ENCODE measurements around the gene SGCA. TPM values are rescaled to one million over a fixed set of nuclear protein-coding genes. Genes with fewer than 3 reads are reported as not detected.

SGCA gene
- total RNA-seq, 4 donors from 2014 or later: 1.9 to 15.1 (median 6.9) TPM

- intact Hi-C loops (cut with DNase I): no loop called here
- Histone ChIP-seq H3K9me3 (no peaks in the 10 kb centered on the region), H3K4me1 (peaks cover 12 to 89% (median 22%) of the 10 kb centered on the region in 3 donors), H3K4me3 (no peak overlapping the region), H3K27me3 (peaks cover 0 to 93% (median 0%) of the 10 kb centered on the region in 4 donors), H3K27ac (peak overlapping the region in 3 of 4 donors; percentile 57 to 71 (median 65)), H3K36me3 (no peaks in the 10 kb centered on the region)
- DNase-seq: no peak
- 67 to 80% methylated on average over 3 to 5 of the region's 7 CpGs for WGBS, 2 donors
- TF ChIP-seq POLR2A (IDR thresholded peaks at IDR 0.05): no peak
Observed at GRCh38 chr17:50205963-50206505, 40.2 kb downstream of the SGCA start.

DNA sequence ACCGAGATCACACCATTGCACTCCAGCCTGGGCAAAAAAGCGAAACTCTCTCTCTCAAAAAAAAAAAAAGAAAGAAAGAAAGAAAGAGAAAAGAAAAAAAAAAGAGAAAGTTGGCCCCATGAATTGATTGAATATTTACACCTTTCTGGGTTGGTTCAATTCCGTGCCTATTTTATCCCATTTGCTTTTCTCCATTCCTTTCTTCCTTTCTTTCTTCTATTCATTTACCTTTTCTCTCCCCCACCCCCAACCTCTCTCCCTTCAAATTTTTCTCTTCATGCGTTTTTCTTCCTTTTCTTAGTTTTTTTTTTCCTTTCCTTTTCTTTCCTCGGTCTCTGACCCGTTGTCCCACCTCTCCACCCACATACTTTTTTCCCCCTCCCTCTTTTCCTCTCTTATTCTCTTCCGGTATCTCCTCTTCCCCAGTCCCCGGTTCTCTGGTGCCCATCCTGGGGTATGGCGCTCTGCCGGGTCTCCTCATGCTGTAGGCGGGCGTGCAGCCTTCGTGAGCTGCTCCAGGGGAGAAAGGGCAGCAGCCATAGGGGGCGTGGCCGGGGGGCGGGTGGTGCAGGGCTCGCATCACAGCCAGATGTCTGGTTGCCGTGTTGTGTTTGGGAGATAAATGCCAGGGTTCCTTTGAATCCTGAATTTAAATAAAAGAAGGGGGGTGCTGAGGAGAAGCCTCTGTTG is 40.9 kb downstream of the SGCA start:
- no peak for DNase-seq
- peaks cover 18 to 89% (median 27%) of the 10 kb centered on the region in 3 donors for H3K4me1 ChIP-seq
- WGBS, 2 donors: 21 to 26% methylated on average over 9 to 15 of the region's 18 CpGs
- H3K9me3 ChIP-seq: no peaks in the 10 kb centered on the region
- peak overlapping the region in 1 of 4 donors; percentile 28 for H3K4me3 ChIP-seq
- intact Hi-C loops (cut with DNase I): no loop called here
- H3K27ac ChIP-seq: peak overlapping the region; percentile 5 to 66 (median 32)
- TF ChIP-seq, protein P1, sequence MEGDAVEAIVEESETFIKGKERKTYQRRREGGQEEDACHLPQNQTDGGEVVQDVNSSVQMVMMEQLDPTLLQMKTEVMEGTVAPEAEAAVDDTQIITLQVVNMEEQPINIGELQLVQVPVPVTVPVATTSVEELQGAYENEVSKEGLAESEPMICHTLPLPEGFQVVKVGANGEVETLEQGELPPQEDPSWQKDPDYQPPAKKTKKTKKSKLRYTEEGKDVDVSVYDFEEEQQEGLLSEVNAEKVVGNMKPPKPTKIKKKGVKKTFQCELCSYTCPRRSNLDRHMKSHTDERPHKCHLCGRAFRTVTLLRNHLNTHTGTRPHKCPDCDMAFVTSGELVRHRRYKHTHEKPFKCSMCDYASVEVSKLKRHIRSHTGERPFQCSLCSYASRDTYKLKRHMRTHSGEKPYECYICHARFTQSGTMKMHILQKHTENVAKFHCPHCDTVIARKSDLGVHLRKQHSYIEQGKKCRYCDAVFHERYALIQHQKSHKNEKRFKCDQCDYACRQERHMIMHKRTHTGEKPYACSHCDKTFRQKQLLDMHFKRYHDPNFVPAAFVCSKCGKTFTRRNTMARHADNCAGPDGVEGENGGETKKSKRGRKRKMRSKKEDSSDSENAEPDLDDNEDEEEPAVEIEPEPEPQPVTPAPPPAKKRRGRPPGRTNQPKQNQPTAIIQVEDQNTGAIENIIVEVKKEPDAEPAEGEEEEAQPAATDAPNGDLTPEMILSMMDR (IDR thresholded peaks at IDR 0.05): no peak
- no peak for TF ChIP-seq POLR2A (IDR thresholded peaks at IDR 0.05)
- no peaks in the 10 kb centered on the region for H3K36me3 ChIP-seq
- H3K27me3 ChIP-seq: peaks cover 0 to 91% (median 0%) of the 10 kb centered on the region in 4 donors

DNA sequence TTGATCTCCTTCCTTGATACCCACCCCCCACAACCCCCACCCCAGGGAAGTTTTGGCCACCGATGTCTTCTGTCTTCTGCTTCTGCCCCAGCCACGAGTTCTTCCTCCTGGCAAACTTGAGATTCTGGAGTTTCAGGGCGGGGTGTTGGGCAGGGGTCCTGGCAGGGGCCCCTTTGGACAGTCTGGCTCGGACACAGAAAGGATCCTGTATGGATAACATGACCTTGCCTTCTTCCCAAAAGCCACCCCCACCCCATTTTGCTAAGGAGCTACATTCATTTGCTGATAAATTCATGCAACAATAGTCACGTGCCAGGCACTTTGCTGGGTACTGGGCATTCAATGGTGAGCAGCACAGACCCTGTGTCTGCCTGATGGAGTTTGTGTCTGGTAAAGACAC is 41.5 kb downstream of the SGCA start:
- no peaks in the 10 kb centered on the region for H3K9me3 ChIP-seq
- 48 to 58% methylated on average over 3 to 5 of the region's 5 CpGs for WGBS, 2 donors
- TF ChIP-seq, protein P1 (IDR thresholded peaks at IDR 0.05): no peak
- TF ChIP-seq POLR2A (IDR thresholded peaks at IDR 0.05): no peak
- H3K27ac ChIP-seq: peak overlapping the region; percentile 5 to 66 (median 32)
- H3K4me3 ChIP-seq: peak overlapping the region in 1 of 4 donors; percentile 28
- DNase-seq: no peak
- peaks cover 19 to 91% (median 33%) of the 10 kb centered on the region in 3 donors for H3K4me1 ChIP-seq
- H3K36me3 ChIP-seq: no peaks in the 10 kb centered on the region
- intact Hi-C loops (cut with DNase I): no loop called here
- H3K27me3 ChIP-seq: peaks cover 0 to 85% (median 0%) of the 10 kb centered on the region in 4 donors

GRCh38 chr17:50207792-50208567 is 42.2 kb downstream of the SGCA start:
- intact Hi-C loops (cut with DNase I): no loop called here
- H3K27me3 ChIP-seq: peaks cover 0 to 78% (median 0%) of the 10 kb centered on the region in 4 donors
- 77 to 82% methylated on average over 6 to 7 of the region's 8 CpGs for WGBS, 2 donors
- DNase-seq: no peak
- H3K36me3 ChIP-seq: no peaks in the 10 kb centered on the region
- no peak overlapping the region for H3K4me3 ChIP-seq
- no peaks in the 10 kb centered on the region for H3K9me3 ChIP-seq
- H3K4me1 ChIP-seq: peaks cover 19 to 87% (median 33%) of the 10 kb centered on the region in 3 donors
- TF ChIP-seq, protein P1 (IDR thresholded peaks at IDR 0.05): no peak
- TF ChIP-seq POLR2A (IDR thresholded peaks at IDR 0.05): no peak
- H3K27ac ChIP-seq: peak overlapping the region in 2 of 4 donors; percentile 36 to 89

GRCh38 chr17:50208611-50209061 is 42.8 kb downstream of the SGCA start:
- Histone ChIP-seq H3K9me3 (no peaks in the 10 kb centered on the region), H3K4me1 (peaks cover 15 to 81% (median 33%) of the 10 kb centered on the region in 3 donors), H3K4me3 (no peak overlapping the region), H3K27ac (peak overlapping the region in 3 of 4 donors; percentile 85 to 89 (median 89)), H3K27me3 (peaks cover 0 to 72% (median 0%) of the 10 kb centered on the region in 4 donors), H3K36me3 (no peaks in the 10 kb centered on the region)
- TF ChIP-seq, protein P1 (IDR thresholded peaks at IDR 0.05): no peak
- intact Hi-C loops (cut with DNase I): no loop called here
- DNase-seq: no peak
- WGBS, 2 donors: 76 to 86% methylated on average over 3 of the region's 3 CpGs

Measured in esophagus squamous epithelium (tissue), 5 donors.